Measurements from ENCODE around the gene NLRX1.

- TF ChIP-seq POLR2A (IDR thresholded peaks at IDR 0.05; ENCODE audit: borderline replicate concordance, extremely low read depth, insufficient read depth, insufficient read length) (no peak), CTCF (IDR thresholded peaks at IDR 0.05 in 2 of 3, conservative IDR thresholded peaks at IDR 0.05 in 1 of 3; ENCODE audit: borderline replicate concordance in 1 of 3, insufficient read depth in 1 of 3, low read depth in 2 of 3, low read length in 2 of 3) (no peak), RAD21 (IDR thresholded peaks at IDR 0.05; ENCODE audit: low read depth) (no peak), EZH2 (IDR thresholded peaks at IDR 0.05) (no peak), ELF1 (IDR thresholded peaks at IDR 0.05; ENCODE audit: borderline replicate concordance, low read depth) (no peak), ZFX (IDR thresholded peaks at IDR 0.05) (0 out of 2 replicates have a peak, but pooled peaks have one; percentile 13), YY1 (IDR thresholded peaks at IDR 0.05; ENCODE audit: extremely low read depth, insufficient replicate concordance, low read depth, low read length) (no peak), SP1 (IDR thresholded peaks at IDR 0.05; ENCODE audit: low read depth) (no peak), EGR1 (IDR thresholded peaks at IDR 0.05; ENCODE audit: low read depth) (no peak), POLR2AphosphoS5 (IDR thresholded peaks at IDR 0.05; ENCODE audit: low read depth, low read length) (peak; percentile 42)
- TF ChIP-seq, protein P1, sequence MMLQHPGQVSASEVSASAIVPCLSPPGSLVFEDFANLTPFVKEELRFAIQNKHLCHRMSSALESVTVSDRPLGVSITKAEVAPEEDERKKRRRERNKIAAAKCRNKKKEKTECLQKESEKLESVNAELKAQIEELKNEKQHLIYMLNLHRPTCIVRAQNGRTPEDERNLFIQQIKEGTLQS (IDR thresholded peaks at IDR 0.05): no peak
These were observed 19.3 kb upstream of the NLRX1 start, which contains the start of gene ABCG4 for GRCh38 chr11:119149018-119149785.

All from HCT116 (cell line).